Measurements from ENCODE around the gene UHRF2.

Gene UHRF2

DNA sequence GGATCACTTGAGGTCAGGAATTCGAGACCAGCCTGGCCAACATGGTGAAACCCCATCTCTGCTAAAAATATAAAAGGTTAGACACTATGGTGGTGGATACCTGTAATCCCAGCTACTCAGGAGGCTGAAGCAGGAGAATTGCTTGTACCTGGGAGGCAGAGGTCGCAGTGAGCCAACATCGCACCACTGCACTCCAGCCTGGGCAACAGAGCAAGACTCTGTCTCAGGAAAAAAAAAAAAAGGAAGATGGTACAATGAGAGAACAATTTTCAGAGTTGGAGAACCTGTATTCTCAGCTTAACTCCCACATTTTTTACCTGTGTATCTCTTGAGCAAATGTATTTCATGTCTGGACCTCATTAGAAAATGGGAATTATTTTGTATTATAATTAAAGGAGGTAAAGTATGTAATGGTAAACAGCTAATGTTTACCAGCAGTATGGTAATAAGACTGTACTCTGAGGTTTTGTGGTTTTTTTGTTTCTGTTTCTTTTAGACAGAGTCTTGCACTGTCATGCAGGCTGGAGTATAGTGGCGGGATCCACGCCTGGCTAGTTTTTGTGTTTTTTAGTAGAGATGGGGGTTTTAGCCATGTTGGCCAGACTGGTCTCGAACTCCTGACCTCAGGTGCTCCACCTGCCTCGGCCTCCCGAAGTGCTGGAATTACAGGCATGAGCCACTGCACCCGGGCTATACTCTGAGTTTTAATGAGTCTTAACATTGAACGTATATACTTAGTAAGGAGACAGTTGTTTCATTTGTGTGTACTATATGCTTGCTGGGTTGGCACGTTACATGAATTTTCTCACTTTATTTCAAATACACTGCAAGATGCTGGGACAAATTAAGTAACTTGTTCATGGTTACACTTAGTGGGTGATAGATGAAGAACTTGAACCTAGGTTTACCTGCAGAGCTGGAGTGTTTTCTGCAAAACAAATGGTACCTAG is 16.2 kb downstream of the UHRF2 start:
- H3K4me3 ChIP-seq (ENCODE audit: low read depth, low read length) = no peak overlapping the region
- TF ChIP-seq, protein P1, sequence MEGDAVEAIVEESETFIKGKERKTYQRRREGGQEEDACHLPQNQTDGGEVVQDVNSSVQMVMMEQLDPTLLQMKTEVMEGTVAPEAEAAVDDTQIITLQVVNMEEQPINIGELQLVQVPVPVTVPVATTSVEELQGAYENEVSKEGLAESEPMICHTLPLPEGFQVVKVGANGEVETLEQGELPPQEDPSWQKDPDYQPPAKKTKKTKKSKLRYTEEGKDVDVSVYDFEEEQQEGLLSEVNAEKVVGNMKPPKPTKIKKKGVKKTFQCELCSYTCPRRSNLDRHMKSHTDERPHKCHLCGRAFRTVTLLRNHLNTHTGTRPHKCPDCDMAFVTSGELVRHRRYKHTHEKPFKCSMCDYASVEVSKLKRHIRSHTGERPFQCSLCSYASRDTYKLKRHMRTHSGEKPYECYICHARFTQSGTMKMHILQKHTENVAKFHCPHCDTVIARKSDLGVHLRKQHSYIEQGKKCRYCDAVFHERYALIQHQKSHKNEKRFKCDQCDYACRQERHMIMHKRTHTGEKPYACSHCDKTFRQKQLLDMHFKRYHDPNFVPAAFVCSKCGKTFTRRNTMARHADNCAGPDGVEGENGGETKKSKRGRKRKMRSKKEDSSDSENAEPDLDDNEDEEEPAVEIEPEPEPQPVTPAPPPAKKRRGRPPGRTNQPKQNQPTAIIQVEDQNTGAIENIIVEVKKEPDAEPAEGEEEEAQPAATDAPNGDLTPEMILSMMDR (IDR thresholded peaks at IDR 0.05; ENCODE audit: borderline replicate concordance, insufficient read depth, low read depth, low read length) = no peak

DNA sequence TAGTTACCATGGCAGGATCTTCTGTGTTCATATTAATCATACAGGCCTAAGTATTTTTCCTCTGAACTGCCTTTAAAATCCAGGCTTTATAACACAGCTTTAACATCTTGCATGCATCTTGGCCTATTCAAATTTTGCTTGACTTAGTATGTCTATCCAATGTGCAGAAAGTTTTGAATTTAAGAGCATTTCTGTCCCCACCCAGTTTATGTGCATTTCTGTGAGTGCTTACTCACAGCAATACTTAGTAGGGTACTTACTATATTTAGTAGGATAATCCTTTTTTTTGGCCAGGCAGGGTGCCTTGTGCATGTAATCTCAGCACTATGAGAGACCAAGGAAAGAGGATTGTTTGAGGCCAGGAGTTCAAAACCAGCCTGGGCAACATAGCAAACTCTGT is 18.0 kb downstream of the UHRF2 start:
- TF ChIP-seq, protein P1 (IDR thresholded peaks at IDR 0.05; ENCODE audit: borderline replicate concordance, insufficient read depth, low read depth, low read length) = no peak
- no peak overlapping the region for H3K4me3 ChIP-seq (ENCODE audit: low read depth, low read length)

DNA sequence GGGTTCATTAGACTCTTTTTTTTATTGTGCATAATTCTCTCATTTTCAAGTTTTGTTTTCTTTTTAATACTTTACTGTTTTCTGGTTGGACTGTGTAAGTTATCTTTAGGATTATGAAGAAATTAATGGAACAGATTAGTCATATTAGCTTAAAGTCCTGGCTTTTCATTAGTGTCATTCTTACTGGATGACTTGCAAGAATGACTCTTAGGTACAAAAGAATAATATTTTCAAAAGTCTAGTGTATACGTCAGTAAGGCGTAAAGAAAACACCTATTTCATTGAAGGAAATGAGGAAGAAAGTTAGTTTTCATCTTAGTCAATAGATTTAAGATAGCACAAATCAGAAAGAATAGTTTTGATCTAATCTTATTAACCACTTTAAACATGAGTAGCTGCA is 20.4 kb downstream of the UHRF2 start:
- H3K4me3 ChIP-seq (ENCODE audit: low read depth, low read length) = no peak overlapping the region
- TF ChIP-seq, protein P1 (IDR thresholded peaks at IDR 0.05; ENCODE audit: borderline replicate concordance, insufficient read depth, low read depth, low read length) = no peak

DNA sequence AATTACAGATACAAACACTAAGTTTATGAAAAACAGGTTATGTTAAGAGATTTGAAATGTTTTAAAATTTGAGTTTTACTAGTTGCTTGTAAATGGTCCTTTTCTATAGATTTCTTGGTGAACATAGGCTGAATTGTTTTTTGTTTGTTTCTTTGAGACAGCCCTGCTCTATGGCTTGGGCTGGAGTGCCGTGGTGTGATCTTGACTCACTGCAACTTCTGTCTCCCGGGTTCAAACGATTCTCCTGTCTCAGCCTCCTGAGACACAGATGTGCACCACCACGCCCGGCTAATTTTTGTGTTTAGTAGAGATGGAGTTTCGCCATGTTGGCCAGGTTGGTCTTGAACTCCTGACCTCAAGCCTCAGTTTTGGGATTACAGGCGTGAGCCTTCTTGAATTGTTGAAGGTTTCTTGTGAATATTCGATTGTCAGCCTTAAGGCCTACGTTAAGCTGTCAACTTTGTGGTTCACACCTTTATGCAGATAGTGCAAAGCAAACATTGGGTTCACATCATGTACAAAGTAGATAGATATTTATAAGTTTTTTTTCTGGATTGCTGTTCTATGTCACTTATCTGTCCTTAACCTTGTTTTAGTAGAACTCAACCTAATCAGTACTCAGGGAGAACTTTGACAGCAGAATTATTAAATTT is 26.2 kb downstream of the UHRF2 start:
- TF ChIP-seq, protein P1 (IDR thresholded peaks at IDR 0.05; ENCODE audit: borderline replicate concordance, insufficient read depth, low read depth, low read length) = no peak
- no peak overlapping the region for H3K4me3 ChIP-seq (ENCODE audit: low read depth, low read length)

DNA sequence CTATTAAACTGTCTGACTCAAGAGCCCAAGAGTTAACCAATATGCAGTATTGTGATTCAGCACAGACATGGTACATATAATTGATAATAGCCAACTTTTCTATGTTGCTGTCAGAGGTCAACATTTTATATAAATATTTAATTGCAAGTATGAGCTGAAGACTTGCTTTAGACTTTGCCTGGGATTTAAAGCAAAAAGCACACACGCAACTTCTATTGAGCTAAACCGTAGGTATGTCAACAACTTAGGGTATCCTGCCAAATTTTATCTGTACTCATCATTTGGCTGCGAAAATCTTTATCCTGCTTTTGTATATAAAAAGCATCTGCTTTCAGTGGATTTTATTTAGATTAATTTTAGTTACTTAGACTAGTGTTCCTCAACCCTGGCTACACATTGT is 27.4 kb downstream of the UHRF2 start:
- no peak overlapping the region for H3K4me3 ChIP-seq (ENCODE audit: low read depth, low read length)
- TF ChIP-seq, protein P1 (IDR thresholded peaks at IDR 0.05; ENCODE audit: borderline replicate concordance, insufficient read depth, low read depth, low read length) = no peak

DNA sequence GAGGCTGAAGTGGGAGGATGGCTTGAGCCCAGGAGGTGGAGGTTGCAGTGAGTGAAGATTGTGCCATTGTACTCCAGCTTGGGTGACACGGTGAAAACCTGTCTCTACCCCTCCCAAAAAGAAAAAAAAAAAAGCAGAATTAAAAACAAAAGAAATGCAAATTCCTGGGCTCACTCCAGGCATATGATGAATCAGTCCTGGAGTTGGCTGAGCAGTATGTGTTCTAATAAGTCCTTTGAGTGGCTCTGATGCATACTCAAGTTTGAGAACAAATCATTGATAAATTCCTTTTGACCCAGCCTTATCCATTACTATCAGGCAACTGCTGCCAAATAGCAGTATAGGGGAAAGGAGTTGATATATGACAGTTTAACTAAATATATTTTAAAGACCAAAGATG is 28.3 kb downstream of the UHRF2 start:
- TF ChIP-seq, protein P1 (IDR thresholded peaks at IDR 0.05; ENCODE audit: borderline replicate concordance, insufficient read depth, low read depth, low read length) = no peak

More for the DNA sequence above, 28.3 kb downstream of the UHRF2 start:
- no peak overlapping the region for H3K4me3 ChIP-seq (ENCODE audit: low read depth, low read length)

All from GM12875 (cell line).